Mucosa of gallbladder (tissue), 1 donor: Measurements from ENCODE around the gene MSRB3. TPM values are rescaled to one million over a fixed set of nuclear protein-coding genes. Genes with fewer than 3 reads are reported as not detected.
A peak's percentile ranks its signal among the peaks of the same experiment; 100 is the strongest.
"Not testable (repeated sequence)": the region's sequence is repeated elsewhere in the genome, so short reads cannot be mapped to it uniquely, and the experiment has no call there.

Experiments
- DNase-seq: peaks from one replicate; pipeline ENCODE4 v3.0.0-alpha.2; 2020; ENCODE audit warnings: low spot score
- total RNA-seq: library from RNA; stranded (reverse); gene quantifications from one replicate; pipeline ENCODE4 v1.2.1, GENCODE V29; 2021
- donor health status: DM: no; HTN: no; CAD: no.

Gene MSRB3
- total RNA-seq, 1 donor from 2014 or later = 95.3 TPM

DNA sequence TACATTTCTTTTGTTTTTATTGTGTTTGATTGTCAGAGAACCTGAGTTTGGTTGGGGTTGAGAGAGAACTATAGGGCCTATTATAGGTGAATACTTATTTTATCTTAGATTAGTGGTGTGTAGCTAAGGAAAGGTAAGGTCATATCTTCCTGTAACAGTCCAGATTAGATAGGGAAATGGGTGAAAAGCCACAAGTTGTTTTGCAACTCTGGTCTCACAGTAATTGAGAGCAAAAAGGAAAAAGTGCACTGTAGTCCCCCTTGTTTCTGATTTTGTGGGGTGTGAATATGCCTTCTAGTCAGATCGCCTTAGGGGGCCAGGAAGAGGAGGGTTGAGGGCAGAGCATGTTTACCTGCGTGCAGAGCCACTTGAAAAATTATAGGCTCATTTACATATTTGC is 8.9 kb downstream of the MSRB3 start:
- no peak for DNase-seq

DNA sequence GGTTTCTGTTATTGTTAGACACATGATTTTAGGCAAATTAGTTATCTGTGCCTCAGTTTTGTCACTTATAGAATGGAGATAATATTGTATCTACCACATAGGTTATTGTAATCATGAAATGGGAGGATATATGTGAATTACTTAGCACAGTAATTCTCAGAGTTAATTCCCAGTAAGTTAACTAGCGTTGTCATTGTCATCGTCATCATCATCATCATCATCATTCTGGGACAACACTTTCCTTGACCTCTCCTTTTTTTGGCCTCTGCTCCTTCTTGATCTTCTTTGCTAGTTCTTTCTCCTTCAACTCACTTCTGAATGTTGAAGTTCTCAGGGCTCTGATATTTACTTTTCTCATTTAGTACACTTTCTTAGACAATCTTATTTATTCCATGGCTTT is 13.8 kb downstream of the MSRB3 start:
- DNase-seq = no peak

DNA sequence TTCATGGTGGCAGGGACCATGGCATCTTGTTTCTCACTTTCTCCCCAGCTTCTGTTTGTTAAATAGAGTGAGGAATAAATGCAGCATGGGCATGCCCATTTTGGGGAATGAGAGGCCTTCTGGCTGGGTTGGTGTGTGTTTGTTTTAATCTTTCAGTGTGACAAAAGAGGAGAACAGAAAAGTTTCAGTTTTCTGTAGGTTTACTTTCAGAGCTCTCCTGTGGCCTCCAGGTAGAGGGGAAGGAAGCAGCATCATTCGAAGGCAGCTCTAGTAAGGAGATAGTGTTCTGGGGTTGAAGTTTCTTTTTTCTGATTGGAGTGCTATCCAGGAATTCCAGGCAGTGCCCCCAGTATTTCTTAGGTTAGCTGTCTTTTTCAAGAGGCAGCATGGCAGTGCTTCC is 15.3 kb downstream of the MSRB3 start:
- no peak for DNase-seq

DNA sequence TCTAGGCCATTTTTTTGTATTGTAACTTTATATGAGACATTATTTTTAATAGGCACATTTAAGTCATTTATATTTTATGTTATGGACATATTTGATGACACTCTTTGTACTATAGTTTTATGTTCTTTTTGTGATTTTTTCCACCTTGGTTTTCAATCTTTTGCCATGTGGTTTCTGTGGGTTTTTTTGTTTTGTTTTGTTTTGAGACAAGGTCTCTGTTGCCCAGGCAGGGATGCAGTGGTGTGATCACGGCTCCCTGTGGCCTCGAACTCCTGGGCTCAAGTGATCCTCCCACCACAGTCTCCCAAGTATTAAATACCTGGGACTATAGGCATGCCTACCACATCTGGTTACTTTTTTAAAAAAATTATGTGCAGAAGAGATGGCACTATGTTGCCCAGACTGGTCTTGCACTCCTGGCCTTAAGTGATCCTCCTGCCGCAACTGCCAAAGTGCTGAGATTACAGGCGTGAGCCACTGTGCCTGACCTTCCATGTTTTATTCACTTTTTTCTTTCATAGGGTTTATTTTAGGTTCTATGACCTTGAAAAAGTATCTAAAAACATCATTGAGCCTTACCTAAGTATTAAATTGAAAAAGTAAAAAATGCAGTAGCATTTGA is 16.3 kb downstream of the MSRB3 start:
- no peak for DNase-seq

DNA sequence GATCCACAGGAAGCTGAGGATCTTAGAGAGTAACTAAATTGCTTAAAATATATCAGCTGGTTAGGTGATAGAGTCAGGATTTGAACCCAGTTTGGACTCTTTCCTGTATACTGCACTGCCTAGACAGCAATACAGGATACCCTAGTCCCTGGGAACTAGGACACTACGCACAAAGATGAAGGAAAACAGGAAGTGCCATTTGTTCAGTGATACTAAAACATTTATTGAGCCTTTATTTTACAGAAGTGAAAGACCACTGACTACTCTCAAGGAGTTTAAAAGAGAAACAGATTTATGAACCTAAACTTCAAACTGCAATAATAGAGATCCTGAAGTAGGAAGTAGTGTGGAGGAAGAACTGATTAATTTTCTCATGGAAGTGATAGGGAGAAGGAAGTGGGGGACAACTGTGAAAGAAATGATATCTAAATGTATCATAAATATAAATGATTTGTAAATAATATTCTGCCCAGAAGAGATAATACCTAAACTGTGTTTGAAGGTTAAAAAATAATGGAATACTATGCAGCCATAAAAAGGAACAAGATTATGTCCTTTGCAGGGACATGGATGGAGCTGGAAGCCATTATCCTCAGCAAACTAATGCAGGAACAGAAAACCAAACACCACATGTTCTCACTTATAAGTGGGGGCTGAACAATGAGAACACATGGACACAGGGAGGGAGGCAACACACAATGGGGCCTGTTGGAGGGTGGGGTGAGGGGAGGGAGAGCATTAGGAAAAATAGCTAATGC is 18.2 kb downstream of the MSRB3 start:
- DNase-seq = no peak

DNA sequence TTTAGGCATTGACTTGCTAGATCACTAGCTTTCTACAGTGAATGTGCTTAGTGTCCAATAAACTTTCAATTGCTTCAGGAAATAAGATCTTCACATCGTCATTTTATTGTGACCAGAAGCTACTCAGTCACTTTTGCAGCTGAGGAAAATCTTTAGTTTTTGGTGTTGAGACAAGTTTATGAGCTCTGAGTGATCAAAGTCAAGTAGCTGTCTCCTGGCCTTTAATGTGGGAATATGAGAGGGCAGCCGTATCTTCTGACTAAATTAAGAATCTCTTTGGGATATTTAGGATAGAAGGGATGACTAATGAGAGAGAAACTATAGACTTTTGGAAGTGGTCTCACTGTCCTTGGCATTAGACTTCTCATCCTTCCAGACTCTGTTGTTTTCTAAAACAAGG is 21.6 kb downstream of the MSRB3 start:
- no peak for DNase-seq

DNA sequence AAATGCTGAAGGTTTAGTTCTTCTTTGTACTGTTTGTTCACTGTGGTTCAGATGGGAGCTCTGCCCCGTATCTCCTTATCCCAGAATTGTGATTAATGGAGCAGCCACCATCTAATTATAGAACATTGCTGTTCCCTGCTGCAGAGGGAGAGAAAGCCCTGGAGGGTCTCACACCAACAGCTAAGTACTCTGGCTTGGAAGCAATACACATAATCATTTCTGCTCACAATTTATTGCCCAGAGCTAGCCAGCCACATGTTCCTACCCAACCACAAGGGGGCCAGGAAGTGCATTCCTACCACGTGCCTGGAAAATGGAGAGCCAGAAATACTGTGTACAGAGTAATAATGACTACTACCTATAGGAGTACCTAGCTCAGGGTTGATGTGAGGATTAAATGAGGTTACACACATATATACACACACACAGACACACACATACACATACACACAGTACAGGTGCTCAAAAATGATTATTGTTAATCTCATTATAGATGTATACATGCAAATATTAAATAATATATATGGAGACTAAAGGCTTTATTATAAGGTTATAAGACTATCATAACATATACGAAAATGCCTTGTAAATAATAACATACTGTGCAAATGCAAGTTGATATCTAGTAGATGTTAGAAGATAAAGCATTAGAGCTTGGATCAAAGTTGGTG is 22.3 kb downstream of the MSRB3 start:
- no peak for DNase-seq

DNA sequence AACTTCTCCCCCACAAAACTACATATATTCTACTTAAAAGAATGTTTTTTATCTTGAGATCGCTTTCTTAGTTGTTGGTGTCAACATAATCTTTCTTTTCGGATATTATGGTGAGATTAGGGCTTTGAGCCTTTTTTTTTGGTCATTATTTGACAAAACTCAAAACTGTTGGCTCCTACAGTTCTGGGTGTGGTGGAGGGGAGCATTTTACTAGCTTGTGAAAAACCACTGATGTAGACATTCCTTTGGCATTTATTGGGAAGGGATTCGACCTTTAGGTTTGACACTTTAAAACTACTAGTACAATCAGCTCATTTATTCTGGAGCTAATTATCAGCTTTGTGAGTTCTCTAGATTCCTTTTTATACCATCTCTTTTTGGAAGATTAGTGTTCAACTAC is 24.4 kb downstream of the MSRB3 start:
- DNase-seq = no peak

DNA sequence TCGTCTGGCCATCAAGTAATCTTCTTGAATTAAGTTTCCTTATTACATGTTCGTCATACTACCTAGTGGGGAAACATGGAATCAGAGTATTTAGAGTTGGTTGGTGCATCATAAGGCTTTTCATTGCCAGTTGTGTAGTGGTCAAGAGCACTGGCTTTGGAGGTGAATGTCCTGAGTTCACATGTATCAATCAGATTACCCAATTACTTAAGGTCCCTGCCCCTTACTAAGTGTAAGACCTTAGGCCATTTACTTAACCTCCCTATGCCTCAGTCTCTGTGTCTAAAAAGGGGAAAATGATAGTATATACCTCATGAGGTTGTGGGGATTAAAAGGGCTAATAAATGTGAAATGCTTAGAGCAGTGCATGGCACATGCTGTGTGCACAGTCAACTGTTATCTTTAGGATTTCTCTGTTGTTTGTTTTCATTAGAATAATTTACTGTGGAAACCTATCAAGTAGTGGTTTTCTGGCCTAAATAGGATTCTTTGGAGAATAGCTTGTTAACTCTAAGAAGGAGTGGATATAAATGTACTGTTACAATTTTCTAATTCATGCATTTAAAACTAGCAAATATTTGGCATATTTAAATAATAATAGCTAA is 27.0 kb downstream of the MSRB3 start:
- no peak for DNase-seq

DNA sequence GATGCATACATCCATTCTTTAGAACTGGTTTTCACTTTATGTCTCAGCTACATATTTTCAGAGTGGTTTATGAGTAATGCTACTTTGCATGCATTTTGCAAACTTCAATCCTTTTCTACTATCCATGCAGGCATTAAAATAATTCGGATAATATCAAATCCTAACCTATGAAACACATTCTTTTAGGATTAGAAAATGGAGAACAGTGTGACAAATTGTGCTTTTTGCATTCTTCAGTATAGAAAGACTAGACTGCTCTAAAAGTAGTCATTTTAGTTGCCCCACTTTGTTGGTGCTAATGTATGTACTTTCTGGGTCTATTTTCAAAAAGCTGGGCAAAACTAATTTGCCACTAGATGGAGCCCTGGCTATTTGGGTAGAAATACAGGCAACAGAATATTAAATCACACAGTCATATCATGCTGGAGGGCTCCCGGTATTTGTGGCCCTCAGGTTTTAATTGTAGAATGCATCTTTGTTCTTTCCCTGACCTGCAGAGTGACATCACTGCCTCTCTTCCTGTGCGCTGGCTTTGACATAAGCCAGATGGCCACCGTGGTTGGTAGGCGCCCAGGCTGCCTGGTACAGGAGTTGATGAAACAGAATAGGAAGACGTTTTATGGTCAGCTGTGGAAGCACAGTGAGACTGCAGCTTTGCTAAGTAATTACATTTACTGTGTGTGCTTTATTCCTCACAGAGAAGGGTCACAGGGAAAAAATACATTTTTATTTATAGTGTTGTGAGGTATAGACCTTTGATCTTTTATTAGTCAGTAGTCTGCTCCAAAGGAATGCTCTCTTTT is 28.1 kb downstream of the MSRB3 start:
- DNase-seq = peak; percentile 44

DNA sequence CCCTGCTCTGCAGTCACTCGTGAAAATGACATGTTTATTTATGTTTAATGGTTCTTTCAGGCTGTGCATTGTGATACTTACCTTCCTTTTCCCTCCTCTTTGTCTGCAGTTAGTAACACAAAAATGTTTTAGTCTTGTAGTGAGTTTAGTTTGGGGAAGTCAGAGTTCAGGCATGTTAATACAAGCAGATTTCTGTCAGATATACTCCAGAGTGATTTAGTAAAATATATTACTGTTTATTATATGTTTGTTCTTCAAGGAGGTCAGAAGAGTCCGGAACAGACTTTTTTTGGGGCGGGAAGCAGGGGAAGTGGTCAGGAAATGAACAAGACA is 28.7 kb downstream of the MSRB3 start:
- DNase-seq = no peak

DNA sequence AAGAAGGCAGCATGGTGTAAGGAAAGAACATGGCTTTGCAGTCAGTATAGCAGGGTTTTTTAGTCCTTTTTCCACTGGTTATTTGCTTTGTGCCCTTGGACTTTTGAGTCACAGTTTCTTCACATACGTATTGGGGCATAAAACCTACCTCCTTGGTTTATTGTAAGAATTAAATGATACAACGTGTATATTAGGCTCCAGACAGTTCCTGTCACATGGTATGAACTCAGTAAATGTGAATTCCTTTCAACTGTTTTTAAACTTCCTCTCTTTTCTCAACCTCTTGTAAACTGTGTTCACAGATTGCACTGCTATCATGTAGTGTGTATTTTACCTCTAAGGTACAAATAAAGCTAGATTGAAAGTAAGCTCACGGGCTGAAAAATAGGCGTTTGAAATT is 29.5 kb downstream of the MSRB3 start:
- no peak for DNase-seq

DNA sequence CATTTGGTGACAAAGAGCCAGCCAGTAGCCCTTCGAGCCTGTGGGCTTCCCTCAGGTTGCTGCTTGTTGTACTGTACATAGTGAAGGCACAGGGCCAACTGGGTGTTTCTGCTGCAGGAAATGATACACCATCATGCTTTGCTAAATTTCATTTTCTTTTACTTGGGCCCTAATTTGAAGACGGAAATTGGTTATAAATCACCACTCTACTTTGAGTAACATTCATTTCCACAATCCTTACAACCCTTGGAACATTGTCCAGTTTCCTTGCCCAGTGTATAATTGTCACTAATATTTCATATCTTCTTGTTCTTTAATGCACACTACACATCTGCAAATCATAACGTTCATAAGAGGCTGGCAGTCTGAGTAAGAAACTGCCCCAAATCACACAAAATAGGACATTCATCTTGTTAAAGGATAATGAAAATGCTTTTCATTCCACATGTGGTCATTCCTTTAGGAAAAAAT is 30.2 kb downstream of the MSRB3 start:
- no peak for DNase-seq

DNA sequence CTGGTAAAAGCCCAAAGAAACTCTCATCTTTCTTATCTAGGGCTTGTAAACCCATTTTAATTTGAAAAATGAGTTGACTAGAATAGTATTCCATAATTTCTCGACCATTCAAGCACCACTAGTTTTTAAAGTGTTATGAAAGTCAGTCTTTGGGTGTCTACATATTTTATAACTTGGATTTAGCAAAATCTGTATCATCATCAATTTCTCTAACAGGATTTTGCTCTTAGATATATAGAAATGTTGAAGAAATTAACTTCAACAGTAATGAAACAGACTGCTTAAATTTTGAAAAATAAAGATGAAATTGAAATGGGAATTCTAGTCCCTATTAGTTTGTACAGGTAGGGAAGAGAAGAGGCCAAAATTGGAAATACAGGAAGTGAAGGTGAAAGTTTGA is 32.8 kb downstream of the MSRB3 start:
- DNase-seq = no peak

DNA sequence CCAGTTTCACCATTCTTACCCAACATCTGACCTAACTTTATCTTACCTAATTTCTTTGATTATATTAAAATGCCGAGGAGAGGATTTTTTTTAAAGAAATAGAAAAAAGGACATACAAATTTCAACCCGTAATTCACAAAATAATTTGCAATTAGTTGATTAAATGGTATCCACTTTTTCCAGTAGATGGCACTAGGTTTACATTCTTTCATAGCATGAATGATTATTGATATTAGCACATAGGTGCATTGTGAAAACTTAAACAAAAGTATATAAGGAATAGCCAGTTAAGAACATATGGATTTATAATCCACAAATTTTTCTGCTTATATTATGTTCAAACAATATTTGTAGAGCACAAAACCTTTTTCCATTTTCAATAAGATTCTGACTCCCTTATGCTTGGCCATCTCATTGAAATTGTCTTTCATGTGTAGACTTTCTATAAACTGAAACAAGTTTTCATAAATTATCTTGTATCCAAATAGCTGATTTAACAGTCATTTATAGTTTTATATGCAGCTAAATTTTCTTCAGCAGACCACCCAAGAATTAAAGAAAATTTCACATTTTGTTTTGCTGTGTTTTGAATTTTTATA is 35.3 kb downstream of the MSRB3 start:
- DNase-seq = no peak

DNA sequence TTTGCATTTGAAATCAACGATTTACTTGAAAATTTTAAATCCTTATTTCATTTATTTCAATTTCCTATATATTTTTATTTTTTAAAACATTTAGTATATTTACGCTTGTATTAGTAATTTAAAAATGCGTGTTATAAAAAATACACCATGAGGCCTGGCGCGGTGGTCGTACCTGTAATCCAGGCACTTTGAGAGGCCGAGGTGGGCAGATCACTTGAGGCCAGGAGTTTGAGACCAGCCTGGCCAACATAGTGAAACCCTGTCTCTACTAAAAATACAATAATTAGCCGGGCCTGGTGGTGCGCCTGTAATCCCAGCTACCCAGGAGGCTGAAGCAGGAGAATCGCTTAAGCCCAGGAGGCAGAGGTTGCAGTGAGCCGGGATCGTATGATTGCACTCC is 36.8 kb downstream of the MSRB3 start:
- not testable (repeated sequence) for DNase-seq

DNA sequence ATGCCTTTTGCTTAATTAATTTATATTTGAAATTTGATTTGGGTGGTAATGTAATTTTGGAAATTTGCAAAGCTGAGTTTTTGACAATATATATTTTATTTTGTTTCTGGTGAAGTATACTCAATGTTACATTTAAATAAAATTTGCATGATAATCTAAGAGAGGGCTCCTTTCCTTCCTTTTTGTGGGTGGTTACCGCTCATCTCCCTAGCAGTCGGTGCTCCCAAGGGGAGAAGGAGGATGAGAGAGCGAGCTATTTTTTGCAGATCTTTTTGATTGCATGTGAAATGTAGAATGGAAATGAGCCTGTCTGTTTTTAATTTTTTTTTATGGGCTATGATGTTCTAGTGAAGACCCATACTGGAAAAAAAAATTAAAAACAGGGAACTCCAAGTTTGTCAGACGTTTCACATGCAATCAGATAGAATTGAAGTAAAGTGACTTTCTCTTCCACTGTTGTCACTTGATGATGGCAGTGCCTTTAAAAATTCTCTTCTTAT is 39.8 kb downstream of the MSRB3 start:
- DNase-seq = no peak

DNA sequence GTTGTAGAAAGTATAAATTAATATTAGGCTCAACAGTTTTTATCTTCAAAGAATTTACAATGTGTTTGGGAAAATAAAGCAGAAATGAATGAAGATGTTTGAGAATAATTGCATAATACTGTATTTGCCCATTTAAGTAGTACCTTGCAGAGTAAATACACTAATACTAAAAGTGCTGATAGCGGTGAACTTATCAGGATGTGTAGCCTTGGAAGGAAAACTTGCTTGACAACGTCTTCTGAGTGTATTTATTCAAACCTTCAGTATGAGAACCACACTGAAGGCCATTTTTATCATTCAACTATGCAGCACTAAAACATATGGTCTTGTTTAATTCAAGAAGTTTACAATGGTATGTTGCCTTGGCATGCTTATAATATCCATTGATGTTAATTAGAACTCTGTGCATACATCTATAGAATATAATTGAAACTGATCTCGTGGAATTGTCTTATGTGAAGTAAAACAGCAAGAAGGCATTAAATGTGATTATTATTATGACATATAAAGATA is 41.3 kb downstream of the MSRB3 start:
- no peak for DNase-seq

DNA sequence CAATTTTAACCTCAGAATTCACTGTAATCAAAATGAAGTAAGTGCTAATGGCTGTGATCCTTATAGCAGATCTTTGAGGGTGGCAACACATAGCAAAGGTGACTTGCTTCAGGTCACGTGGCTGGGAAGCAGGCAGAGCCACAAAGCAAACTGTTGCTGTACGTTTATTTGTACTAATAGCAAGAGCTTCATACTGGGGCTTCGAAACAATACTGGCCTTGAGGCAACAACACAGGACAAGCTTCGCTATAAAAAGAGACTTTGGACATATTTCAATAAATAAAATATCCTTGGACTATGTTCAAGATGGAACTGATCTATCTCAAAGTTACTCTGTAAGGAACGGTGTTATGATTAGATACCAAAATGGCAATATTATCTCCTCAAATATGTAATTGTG is 44.6 kb downstream of the MSRB3 start:
- DNase-seq = no peak

DNA sequence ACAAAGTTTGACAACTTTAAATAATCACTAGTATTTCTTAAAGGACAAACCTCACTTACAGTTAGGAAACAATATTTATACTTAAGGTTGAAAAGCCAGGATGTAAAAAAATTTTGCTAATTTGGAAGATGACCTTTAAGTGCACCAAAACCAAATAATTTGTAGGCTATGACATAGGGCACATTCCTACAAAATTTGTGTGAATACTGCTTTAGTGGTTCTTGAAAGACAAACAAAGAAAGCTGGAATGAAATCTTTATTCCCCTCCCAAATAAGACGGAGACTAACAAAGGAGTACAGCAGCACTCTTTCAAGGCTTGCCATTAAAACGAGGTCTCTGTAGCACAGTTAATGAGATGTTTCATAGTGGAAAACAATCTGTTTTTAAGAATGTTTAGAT is 45.6 kb downstream of the MSRB3 start:
- DNase-seq = no peak

DNA sequence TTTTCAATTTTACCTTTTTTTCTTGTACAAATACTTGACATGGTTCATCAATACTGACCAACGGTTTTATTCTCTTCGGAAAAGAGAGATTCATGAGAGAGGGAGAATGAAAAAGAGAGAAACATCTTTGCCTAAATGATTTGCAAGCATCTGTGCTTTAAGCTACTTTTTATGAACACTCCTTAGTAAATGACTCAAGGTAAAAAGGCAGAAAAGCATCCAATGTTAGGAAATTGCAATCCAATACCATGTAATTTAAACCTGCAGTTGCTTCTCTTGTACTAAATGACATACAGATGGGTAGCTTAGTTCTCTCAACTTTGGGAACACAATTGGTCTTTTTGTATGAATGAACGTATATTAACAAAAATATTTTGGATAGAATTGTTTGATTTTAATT is 46.1 kb downstream of the MSRB3 start:
- DNase-seq = no peak
